ENCODE measurements around the gene BEST1. TPM values are rescaled to one million over a fixed set of nuclear protein-coding genes. Genes with fewer than 3 reads are reported as not detected.

Gene BEST1
- total and polyA plus RNA-seq, 2 donors (not counting 3 experiments of a cell fraction or from before 2014, with no cell fraction given) = 0.04 TPM; not detected in 1

DNA sequence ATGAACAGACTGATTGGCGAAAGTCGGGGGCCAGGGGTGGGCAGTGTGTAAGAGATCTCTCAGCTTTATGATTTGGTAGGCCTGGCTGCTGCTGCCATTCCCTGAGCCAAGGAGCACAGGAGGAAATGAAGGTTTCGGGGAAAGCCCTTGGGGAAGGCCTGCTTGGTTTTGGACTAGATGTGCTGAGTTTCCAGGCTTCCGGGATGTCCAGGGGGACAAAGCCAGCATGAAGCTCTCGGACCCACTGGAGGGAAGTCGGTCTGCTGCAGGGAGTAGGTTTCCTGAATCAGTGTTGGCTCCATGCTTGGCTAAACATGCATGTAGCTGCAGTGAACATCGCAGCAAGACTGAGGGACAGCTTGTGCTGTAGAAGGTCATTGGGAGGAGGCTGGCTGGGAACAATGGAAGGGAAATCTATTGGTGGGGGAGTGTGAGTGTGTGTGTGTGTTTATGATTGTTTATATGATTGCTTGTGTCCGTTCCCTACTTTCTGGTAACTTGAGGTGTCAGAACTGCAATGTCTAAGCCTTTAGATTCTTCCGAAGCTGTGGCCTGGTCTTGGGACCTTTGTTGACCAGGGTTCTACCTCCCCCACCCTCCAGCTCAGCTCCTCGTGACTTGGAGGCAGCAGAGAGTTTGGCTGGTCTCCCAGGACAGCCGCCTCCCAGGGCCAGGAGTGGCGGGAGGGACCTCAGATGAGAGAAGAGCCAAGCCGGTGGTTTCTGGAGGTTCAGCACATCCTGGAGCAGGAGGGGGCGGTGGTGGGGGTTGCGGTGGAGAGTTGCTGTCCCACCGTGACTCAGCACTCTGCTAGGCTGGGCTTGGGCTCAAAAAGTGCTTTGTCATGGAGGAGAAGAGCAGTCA is 21.3 kb downstream of the BEST1 start:
- no peaks in the 10 kb centered on the region for H3K9me1 ChIP-seq (replicated peaks; ENCODE audit: control insufficient read depth, extremely low read depth, insufficient read depth, low read length)
- dilution Hi-C loops (cut with MboI; ENCODE audit: extremely low pct_ligation_motif_present, low sequenced_read_pairs) = no loop called here
- CTCF ChIA-PET = interaction anchor here (0.6 to 6.9 kb wide), 10 partner anchors 10 to 174 kb away, joined by 4 to 63 read pairs (median 6); no protein-coding TSS in a partner anchor

More for the DNA sequence above, 21.3 kb downstream of the BEST1 start:
- H3K4me1 ChIP-seq (ENCODE audit: control insufficient read depth, extremely low read depth, insufficient read depth, low read length) = peaks cover 70% of the 10 kb centered on the region
- peak overlapping the region; percentile 90 for H3K27ac ChIP-seq (ENCODE audit: insufficient read depth, low read depth, low read length)
- peak; percentile 95 for FAIRE-seq
- H3K79me2 ChIP-seq (ENCODE audit: control insufficient read depth, insufficient read depth, low read length) = peaks cover 21% of the 10 kb centered on the region
- H4K20me1 ChIP-seq (replicated peaks; ENCODE audit: control insufficient read depth, extremely low read depth, insufficient read depth, low read length) = no peaks in the 10 kb centered on the region
- peak; percentile 99 for DNase-seq (ENCODE audit: low read depth, low spot score)
- no peaks in the 10 kb centered on the region for H3K36me3 ChIP-seq (ENCODE audit: control insufficient read depth in 2 of 2, extremely low read depth in 1 of 2, insufficient read depth in 2 of 2, low read length in 2 of 2)
- no peak overlapping the region for H3K4me3 ChIP-seq (replicated peaks in 1 of 3; ENCODE audit: insufficient read depth in 1 of 3, low read depth in 1 of 3, low read length in 3 of 3)
- TF ChIP-seq FOS (IDR thresholded peaks at IDR 0.05; ENCODE audit: borderline replicate concordance, insufficient read depth, low read length) = peak; percentile 27
- no peak for TF ChIP-seq GATA2 (IDR thresholded peaks at IDR 0.05; ENCODE audit: insufficient read depth, insufficient read length, low read depth, low read length)
- TF ChIP-seq, protein P1, sequence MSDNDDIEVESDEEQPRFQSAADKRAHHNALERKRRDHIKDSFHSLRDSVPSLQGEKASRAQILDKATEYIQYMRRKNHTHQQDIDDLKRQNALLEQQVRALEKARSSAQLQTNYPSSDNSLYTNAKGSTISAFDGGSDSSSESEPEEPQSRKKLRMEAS (IDR thresholded peaks at IDR 0.05; ENCODE audit: insufficient read depth, insufficient read length) = peak; percentile 81
- TF ChIP-seq MYC (IDR thresholded peaks at IDR 0.05; ENCODE audit: low read depth, low read length) = peak; percentile 34
- no peak for TF ChIP-seq JUN (IDR thresholded peaks at IDR 0.05; ENCODE audit: borderline replicate concordance, insufficient read depth, insufficient read length, low read depth)
- TF ChIP-seq, protein P2, sequence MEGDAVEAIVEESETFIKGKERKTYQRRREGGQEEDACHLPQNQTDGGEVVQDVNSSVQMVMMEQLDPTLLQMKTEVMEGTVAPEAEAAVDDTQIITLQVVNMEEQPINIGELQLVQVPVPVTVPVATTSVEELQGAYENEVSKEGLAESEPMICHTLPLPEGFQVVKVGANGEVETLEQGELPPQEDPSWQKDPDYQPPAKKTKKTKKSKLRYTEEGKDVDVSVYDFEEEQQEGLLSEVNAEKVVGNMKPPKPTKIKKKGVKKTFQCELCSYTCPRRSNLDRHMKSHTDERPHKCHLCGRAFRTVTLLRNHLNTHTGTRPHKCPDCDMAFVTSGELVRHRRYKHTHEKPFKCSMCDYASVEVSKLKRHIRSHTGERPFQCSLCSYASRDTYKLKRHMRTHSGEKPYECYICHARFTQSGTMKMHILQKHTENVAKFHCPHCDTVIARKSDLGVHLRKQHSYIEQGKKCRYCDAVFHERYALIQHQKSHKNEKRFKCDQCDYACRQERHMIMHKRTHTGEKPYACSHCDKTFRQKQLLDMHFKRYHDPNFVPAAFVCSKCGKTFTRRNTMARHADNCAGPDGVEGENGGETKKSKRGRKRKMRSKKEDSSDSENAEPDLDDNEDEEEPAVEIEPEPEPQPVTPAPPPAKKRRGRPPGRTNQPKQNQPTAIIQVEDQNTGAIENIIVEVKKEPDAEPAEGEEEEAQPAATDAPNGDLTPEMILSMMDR (IDR thresholded peaks at IDR 0.05; ENCODE audit: extremely low read depth in 1 of 2, insufficient read depth in 1 of 2, low read depth in 1 of 2, low read length in 2 of 2) = no peak
- TF ChIP-seq POLR2A (IDR thresholded peaks at IDR 0.05; ENCODE audit: low read depth, low read length) = peak; percentile 72
- no peak for TF ChIP-seq EZH2 (IDR thresholded peaks at IDR 0.05; ENCODE audit: borderline replicate concordance, low read depth, low read length, severe bottlenecking)
- peak; percentile 80 for TF ChIP-seq POLR2AphosphoS5 (IDR thresholded peaks at IDR 0.05; ENCODE audit: insufficient read depth, low read depth, low read length)
- BruUV-seq (replicated peaks) = no TSS peak
- peak overlapping the region; percentile 39 for H3K9ac ChIP-seq (replicated peaks; ENCODE audit: extremely low read depth, insufficient read depth, low read length)
- no peaks in the 10 kb centered on the region for H3K9me3 ChIP-seq (replicated peaks; ENCODE audit: control insufficient read depth, insufficient read depth, low read length)
- H2AFZ ChIP-seq (ENCODE audit: low read depth, low read length) = peak overlapping the region; percentile 33
- H3K27me3 ChIP-seq (ENCODE audit: control insufficient read depth in 2 of 2, insufficient read depth in 2 of 2, low read length in 2 of 2) = no peaks in the 10 kb centered on the region
- intact Hi-C loops (cut with micrococcal nuclease) = loop anchor here (1.0 kb wide), 2 partner anchors 54 to 83 kb away; no protein-coding TSS in a partner anchor
- POLR2A ChIA-PET = interaction anchor here (0.6 to 1.0 kb wide), 4 partner anchors 7 to 54 kb away, joined by 3 to 7 read pairs (median 5); no protein-coding TSS in a partner anchor
- H3K4me2 ChIP-seq (ENCODE audit: insufficient read depth, low read length) = peak overlapping the region; percentile 3
